Left lobe of liver (tissue), 2 donors: Measurements from ENCODE around the gene DMXL2. TPM values are rescaled to one million over a fixed set of nuclear protein-coding genes. Genes with fewer than 3 reads are reported as not detected.
"Not testable (repeated sequence)": the region's sequence is repeated elsewhere in the genome, so short reads cannot be mapped to it uniquely, and the experiment has no call there.

Experiments used
- ATAC-seq: fragments of 200-7000 bp; cut with Tn5 transposase; one replicate; pipeline ENCODE4 v1.9.1; 2020; ENCODE audit warnings: mild to moderate bottlenecking, moderate library complexity
- DNase-seq: peaks from one replicate; pipeline ENCODE4 v3.0.0-alpha.2; 2020; ENCODE audit warnings: low spot score
- total RNA-seq: library from RNA; stranded (reverse); gene quantifications from one replicate; pipeline ENCODE4 v1.2.1, GENCODE V29; 2021
- donor health status: DM: no; HTN: no; CAD: no; lungs with moderate emphysema.
- donor health status: DM: no; HTN: yes; CAD: no.

DMXL2 gene
- total RNA-seq, 1 donor from 2014 or later = 9.9 TPM

DNA sequence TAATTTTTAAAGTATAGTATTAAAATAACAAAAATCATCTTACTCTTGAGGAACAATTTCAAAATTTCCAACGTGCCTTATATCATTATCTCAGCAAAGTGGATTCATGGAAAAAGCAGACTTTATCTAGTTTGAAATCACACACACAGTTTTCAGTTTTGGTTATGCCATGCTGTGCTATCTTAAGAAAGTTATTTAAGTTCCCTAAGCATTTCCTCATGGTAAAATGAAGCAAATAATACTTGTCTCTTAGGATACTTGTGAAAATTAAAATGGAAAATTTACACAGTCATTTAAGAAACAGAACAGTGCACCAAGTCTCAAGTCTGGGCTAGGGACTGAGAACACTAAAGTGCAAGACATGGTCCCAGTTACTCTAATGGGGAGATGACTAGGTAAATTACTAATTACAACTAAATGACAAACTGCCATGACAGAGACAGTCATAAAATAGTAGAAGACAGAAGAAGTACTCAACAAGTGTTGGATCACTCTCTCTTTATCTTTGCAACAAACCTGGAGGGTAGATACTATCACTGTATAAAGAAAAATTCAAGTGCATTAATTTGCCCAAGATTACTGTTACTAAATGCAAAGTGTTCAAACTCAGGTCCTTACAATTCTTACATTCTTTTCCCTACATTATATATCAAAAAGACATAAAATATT lies 44.8 kb downstream of the DMXL2 start:
- ATAC-seq (no peak), DNase-seq (no peak)

DNA sequence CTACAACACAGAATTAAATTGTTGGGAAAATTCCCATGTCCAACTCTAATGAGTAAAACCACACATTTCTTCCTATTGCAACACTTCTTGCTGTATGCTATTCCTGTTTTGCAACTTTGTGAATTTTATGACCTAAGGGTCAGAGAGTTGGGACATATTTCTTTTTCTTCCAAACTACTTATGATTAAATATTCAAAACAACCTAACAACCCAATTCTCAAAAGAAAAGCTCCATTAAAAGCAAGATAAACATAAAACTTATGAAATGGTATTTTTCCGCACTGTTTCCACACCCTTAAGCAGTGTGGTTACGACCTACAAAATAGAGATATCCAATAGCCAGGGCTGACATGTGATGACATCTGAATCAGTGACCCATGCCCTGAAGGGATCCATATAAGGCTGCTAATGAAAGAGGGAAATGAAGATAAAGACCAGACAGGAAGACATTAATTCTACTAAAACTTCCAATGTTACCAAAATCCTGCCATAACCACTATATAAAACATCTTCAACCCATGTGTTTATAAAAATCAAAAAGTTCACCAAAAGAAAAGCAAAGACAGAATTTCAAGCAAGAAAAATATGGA lies 45.6 kb downstream of the DMXL2 start:
- ATAC-seq (peak; percentile 59), DNase-seq (no peak)

DNA sequence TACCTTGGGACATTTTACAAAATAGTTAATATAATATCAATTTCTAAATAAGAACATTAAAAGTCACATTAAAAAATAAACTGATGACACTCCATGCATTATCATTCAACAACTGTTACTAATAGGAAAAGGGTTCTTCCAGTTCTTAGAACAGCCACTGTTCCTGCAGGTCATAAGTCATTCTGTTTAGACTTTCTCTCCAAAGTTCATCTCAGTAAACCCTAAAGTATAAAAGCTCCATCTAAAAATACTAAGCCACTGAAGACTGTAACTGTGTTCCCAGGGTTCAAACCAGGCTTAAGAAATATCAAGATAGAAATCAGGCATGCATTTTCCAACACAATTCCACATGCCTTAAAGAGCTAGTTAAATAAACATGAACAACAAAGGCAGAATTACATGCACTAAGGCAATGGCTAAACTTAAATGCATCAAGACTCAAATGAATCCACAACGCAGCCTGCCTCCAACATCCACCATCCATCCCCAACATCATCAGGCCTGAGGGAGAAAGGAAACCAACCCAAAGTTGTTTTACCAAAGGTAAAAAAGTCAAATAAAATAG lies 46.2 kb downstream of the DMXL2 start:
- ATAC-seq = no peak
- DNase-seq = no peak

DNA sequence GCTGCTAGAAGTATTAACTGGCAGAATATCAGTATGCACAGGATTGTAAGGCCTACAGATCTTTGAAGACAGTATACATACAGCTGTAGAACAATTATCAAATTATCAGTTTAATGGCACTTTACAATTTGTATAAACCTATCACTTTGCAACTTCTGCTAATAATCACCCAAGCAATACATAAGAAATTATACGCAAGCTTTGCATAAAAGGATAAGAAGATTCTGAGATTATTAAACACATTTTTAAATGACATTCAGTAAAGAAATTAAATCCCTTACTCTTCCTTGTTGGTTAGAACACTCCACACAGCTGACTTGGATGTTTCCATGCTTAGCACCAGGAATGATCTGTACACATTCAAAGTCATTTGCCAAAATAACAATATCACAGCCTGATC lies 46.8 kb downstream of the DMXL2 start:
- no peak for ATAC-seq

DNA sequence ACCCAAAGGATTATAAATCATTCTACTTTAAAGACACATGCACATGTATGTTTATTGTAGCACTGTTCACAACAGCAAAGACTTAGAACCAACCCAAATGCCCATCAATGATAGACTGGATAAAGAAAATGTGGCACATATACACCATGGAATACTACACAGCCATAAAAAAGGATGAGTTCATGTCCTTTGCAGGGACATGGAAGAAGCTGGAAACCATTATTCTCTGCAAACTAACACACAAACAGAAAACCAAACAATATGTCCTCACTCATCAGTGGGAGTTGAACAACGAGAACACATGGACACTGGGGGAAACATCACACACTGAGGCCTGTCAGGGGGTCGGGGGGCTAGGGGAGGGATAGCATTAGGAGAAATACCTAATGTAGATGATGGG lies 49.2 kb downstream of the DMXL2 start:
- not testable (repeated sequence) for ATAC-seq

More for the DNA sequence above, 46.8 kb downstream of the DMXL2 start:
- no peak for DNase-seq

DNA sequence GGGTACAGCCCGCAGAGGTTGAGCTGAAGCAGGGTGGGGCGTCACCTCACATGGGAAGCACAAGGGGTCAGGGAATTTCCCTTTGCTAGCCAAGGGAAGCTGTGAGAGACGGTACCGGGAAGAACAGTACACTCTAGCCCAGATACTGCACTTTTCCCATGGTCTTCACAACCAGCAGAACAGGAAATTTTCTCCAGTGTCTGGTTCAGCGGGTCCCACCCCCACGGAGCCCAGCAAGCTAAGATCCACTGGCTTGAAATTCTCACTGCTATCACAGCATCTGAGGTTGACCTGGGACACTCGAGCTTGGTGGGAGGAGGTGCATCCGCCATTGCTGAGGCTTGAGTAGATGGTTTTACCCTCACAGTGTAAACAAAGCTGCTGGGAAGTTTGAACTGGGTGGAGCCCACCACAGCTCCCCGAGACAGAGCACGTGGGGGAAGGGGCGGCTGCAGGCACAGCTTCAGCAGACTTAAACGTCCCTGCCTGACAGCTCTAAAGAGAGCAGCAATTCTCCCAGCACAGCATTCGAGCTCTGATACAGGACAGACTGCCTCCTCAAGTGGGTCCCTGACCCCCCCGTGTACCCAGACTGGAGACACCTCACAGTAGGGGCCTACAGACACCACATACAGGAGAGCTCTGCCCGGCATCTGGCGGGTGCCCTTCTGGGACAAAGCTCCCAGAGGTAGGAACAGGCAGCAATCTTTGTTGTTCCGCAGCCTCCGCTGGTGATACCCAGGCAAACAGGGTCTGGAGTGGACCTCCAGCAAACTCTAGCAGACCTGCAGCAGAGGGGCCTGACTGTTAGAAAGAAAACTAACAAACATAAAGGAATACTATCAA lies 53.4 kb downstream of the DMXL2 start:
- not testable (repeated sequence) for ATAC-seq, DNase-seq

More for the DNA sequence above, 49.2 kb downstream of the DMXL2 start:
- DNase-seq = not testable (repeated sequence)

DNA sequence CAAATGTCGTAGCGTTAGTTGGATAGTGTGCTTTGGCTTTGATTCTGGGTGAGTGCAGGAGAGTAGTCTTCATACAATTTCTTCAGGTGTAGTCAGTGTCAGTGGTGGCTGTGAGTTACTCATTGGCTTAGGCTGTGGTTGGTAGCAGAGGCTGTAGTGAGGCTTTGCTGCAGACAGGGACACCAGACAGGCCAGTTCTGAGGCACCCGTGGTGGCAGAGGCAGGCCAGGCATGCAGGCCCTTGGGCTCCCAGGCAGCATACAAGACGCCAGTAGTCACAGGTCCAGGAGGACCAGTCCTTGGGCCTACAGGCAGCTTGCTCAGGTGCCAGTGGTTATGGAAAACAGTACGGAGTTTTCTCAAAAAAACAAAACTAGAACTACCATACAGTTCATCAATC lies 61.3 kb downstream of the DMXL2 start:
- DNase-seq = no peak
- ATAC-seq = no peak

DNA sequence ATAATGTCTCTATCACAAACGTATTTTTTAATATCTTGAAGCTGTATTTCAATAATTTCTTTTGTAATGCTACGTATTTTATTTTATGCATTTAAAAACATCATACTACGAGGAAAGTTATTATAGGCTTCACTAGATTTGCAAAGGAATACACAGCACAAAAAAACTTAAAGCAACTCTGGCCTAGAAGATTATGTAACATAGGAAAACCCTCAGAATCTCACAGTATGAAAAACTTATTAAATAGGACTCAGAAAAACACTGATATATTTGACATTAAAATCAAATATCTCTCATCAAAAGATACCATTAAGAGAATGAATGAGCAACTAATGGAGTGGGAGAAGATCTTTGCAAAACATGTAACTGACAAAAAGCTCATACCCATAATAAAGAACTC lies 63.7 kb downstream of the DMXL2 start:
- DNase-seq (no peak), ATAC-seq (no peak)

DNA sequence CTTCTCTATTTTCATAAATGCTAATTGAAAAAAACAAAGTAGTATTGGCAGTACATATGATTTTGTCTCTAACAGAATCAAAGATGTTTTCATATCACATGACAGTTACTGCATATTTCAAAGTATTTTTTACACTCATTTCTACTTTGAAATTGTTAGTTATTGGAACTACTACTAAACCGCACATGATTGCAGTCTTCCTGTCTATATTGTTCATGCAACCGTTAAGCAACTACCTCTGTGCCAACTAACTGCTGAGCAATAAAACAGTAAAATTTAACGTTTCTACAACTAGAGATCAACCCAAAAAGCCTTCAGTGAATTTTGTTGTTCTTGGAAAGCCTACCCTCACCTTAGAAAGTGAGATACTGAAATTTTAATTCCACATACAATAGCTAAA lies 64.2 kb downstream of the DMXL2 start:
- ATAC-seq (no peak), DNase-seq (no peak)

DNA sequence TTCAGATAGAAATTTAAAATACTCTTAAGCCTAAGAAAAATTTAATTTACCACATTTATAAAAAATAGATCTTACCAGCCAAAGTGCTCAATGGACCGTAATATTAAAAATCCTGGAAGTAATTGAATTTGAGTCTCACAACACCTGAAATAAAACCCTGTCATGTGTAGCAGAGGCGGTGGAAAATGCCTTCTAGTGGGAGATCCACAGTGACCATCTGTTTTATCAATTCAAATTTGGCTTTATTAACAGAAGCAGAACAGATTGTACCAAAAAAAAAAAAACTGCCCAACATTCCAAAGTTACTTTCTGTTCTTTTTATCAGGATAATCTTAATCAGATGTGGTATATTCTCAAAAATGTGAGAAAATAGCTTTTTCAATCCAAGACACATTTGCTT lies 71.7 kb downstream of the DMXL2 start:
- ATAC-seq (no peak), DNase-seq (no peak)

DNA sequence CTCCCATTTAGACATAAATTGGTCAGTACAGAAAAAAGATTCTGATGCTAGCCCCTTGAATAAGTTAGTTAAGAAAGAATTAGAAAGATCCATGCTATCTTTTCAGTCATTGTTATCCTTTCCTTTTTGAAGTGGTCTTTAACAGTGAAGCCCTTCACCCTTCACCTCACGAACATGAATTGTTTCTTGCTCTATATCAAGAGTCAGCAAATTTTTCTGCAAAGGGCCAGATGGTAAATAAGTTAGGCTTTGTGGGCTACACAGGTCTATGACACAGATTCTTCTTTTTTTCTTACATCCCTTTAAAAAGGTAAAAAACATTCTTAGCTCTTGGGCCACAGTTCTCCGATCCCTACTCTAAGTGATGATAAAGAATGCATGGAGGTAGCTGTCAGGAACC lies 74.9 kb downstream of the DMXL2 start:
- ATAC-seq (no peak), DNase-seq (no peak)

DNA sequence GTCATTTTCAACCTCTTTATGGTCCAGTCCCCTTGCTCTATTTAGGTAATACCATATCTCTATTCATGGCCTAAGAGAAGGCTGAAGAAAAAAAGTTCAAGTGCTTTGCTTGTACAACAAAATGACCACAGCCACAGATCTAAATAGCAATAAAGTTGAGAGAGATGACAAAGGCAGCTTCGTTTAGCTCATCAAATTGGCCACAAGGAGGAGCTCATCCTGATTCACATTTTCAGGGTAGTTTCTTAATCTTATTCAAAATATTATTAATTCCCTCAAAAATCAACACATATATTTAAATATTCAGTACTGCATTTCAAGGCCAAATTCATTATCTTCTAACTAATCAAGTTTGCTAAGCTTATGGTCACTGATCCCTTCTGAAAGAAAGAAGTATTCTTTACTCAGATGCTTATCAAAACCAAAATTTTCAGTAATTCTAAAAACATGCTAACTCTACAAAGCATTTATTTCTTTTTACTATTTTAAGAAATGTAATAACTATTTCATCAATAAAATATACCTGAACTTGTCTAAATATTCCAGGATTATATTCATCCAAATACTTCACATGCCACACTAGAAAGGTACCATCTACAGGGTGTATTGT lies 85.5 kb downstream of the DMXL2 start:
- ATAC-seq (peak; percentile 53), DNase-seq (no peak)

DNA sequence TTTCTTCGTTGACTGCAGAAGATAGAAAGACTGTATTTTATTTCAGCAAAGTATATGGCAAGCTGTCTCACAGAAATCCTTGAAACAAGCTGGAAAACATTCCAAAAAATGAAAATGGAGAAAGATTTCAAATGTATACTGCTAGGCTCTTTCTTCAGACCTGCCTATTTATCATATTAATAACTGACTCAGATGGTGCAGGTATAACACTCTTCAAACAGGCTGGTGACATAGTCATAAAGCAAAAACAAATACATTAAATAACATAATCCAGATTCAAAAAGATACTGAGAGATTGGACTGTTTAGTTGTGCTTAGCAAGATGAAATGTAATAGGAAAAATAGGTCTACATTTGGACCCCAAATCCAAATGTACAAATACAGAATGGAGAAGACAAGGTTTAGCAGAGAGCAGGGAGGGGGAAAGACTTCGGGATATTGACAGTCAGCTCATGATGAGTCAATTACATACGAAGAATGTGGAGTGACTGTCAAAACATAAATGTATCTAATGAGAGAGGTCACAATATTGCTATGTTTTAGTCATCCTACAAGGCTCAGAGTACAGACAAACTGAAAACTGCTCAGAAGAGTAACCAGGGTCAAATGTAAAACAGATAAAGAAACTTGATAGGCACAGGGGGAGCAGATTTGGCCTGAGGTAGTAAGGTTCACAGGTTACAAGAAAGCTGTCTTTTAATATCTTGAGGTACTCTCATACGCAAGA lies 88.7 kb downstream of the DMXL2 start:
- ATAC-seq (no peak), DNase-seq (no peak)

DNA sequence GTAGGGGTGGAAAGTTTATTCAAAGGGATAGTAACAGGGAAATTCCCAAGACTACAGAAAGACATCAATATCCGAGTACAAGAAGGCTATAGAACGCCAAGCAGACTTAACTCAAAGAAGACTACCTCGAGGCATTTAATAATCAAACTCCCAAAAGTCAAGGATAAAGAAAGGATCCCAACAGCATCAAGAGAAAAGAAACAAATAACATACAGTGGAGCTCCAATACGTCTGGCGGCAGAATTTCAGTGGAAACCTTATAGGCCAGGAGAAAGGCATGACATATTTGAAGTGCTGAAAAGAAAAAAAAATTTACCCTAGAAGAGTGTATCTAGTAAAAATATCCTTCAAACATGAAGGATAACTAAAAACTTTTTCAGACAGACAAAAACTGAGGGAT lies 95.6 kb downstream of the DMXL2 start:
- ATAC-seq (no peak), DNase-seq (no peak)

DNA sequence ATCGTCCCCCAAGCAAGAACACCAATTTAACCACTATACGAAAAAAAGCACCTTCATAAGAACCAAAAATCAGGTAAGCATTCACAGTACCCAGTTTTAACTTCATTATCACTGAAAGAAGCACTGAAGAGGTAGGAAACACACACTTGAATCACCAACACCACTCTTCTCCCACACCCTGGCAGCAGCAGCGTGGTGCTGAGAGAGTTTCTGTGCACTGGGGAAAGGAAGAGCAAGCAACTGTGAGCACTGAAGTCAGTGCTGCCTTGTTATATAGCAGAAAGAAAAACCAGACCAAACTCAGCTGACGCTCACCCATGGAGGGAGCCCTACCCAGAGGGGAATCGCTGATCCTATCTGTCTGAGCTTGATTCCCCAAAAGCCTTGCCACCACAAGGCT lies 98.2 kb downstream of the DMXL2 start:
- ATAC-seq (no peak), DNase-seq (no peak)

DNA sequence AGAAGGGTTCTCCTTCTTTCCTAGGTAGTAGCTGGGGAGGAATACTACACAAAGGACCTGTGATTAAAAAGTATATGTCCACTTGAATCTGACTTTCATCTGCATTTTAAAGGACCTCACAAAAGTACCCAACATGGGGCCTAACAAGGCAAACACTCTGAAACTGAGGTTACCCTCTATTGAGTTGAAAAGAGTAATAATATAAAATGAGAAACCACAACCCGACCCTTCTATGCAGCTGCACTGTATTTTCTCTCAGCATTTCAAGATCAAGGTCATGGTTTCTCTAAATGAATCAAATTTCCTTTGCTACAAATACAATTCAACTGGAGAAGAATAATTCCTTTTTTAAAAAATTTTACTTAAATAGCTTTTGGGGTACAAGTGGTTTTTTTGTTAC lies 106.3 kb downstream of the DMXL2 start:
- DNase-seq (no peak), ATAC-seq (no peak)

DNA sequence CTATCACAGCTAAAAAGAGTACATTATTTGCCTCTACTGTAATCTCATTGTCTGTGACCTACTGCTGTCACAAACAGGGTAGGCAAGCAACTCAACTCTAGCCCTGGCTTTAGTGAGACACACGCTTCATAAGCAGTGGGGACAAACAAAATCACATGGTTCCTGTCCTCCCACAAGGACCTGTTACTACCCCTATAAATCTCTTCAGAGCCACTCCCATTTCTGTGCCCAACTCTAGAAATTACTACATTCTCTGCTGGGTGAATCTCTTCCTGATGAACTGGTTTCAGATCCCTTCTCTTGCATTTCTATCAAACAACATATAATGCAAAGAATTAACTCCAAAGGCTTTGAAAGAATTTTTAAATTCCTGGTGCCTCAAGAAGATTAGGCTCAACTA lies 117.3 kb downstream of the DMXL2 start:
- ATAC-seq = no peak
- DNase-seq = no peak

DNA sequence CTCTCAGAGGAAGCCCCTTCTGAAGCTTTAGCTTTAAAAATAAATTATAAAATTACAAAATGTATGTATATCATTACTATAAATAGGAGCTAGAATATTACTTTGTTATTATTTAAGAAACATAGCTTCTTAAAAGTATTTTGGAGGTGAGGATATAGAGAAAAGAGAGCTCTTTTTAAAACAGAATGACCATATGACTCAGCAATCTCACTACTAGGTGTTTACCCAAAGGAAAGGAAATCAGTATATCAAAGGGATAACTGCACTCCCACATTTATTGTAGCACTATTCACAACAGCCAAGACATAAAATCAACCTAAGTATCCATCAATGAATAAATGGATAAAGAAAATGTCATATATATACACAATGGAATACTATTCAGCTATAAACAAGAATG lies 119.6 kb downstream of the DMXL2 start:
- DNase-seq = no peak
- no peak for ATAC-seq

DNA sequence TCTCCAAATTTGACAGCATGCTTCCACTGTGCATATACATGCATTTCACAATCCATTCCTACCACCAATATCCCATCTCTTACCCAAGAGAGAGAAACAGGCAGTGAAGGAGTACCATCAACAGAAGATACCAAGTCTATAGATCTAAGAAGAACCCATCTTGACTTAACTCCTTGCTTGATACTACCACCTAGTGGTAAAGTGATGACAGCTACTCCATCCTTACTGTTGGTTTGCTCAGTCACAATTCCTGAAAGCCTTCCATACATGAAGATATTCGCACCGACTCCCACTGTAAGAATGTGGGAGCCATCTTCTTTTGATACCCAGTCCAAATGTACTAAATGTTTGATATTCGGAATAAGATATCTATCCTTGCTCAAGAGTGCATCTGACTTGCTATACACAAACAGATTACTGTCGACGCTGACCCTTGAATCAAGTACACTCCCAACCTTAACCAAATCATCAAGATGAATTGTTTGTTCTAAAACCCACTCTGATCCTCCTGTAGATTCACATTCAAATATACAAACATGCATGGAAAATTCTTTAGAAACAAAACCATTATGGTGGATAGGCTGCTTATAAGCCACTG lies 123.1 kb downstream of the DMXL2 start:
- ATAC-seq = peak; percentile 86
- DNase-seq = no peak

DNA sequence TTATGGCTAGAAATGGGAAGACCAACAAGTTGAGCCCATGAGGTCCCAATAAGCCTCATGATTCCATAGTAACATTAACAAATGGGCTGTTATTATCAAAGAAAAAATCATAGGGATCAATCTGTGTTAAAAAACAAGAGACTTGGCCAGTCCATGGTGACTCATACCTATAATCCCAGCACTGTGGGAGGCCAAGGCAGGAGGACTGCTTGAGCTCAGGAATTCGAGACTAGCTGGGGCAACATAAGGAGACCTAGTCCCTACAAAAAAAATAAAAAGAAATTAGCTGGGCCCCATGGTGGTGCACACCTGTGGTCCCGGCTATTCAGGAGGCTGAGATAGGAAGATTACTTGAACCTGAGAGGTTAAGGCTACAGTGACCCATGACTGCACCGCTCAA lies 124.8 kb downstream of the DMXL2 start:
- ATAC-seq = no peak

More for the DNA sequence above, 124.8 kb downstream of the DMXL2 start:
- no peak for DNase-seq
